Coronary artery (tissue), 2 donors: Measurements from ENCODE around the gene CDHR2.

ENCODE experiments used
- DNase-seq: peaks from one replicate; pipeline ENCODE4 v3.0.0-alpha.2; 2017; ENCODE audit warnings: low spot score
- H3K27ac ChIP-seq, 2 donors: fragments of 200-600 bp; sonication (generic); one replicate each; pipeline ENCODE4 v1.5.1; 2016 to 2019
- H3K4me3 ChIP-seq: fragments of 200-600 bp; sonication (generic); 2 replicates; pipeline ENCODE4 v1.5.1; 2016; ENCODE audit warnings: mild to moderate bottlenecking, moderate library complexity
- TF ChIP-seq, protein P1 (sequence below): fragments of 200-600 bp; sonication (generic); IDR thresholded peaks from one replicate; pipeline ENCODE4 v1.5.1; 2019; ENCODE audit warnings: antibody characterized with exemption

Gene CDHR2

DNA sequence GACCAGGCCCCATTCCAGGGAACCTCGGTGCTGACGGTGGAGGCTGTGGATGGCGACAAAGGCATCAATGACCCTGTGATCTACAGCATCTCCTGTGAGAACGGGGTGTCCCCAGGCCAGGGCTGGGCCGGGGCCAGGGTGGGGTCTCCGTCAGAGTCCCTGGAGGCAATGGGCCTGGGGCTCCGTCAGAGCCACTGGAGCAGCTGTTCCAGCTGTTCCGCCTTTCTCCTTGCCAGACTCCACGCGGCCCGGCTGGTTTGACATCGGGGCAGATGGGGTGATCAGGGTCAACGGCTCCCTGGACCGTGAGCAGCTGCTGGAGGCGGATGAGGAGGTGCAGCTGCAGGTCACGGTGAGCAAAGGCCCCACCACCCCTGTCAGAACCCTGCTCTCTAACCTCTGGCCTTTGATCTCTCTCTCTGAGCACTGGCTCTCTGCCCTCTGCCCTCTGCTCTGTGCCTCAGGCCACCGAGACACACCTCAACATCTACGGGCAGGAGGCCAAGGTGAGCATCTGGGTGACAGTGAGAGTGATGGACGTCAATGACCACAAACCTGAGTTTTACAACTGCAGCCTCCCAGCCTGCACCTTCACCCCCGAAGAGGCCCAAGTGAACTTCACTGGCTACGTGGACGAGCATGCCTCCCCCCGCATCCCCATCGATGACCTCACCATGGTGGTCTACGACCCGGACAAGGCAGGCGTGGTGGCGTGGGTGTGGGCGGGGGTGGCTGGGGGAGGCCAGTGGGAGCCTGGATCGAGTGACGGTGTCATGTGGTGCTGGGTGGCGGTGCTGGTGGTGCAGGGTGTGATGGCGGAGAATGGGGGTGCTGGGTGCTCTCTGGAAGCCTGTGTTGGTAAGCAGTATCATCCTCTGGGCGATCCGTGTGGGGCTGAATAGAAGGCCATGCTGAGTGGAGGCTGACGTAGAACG lies 26.6 kb downstream of the CDHR2 start:
- DNase-seq = no peak
- TF ChIP-seq, protein P1, sequence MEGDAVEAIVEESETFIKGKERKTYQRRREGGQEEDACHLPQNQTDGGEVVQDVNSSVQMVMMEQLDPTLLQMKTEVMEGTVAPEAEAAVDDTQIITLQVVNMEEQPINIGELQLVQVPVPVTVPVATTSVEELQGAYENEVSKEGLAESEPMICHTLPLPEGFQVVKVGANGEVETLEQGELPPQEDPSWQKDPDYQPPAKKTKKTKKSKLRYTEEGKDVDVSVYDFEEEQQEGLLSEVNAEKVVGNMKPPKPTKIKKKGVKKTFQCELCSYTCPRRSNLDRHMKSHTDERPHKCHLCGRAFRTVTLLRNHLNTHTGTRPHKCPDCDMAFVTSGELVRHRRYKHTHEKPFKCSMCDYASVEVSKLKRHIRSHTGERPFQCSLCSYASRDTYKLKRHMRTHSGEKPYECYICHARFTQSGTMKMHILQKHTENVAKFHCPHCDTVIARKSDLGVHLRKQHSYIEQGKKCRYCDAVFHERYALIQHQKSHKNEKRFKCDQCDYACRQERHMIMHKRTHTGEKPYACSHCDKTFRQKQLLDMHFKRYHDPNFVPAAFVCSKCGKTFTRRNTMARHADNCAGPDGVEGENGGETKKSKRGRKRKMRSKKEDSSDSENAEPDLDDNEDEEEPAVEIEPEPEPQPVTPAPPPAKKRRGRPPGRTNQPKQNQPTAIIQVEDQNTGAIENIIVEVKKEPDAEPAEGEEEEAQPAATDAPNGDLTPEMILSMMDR = no peak
- H3K27ac ChIP-seq = no peak overlapping the region
- no peak overlapping the region for H3K4me3 ChIP-seq

DNA sequence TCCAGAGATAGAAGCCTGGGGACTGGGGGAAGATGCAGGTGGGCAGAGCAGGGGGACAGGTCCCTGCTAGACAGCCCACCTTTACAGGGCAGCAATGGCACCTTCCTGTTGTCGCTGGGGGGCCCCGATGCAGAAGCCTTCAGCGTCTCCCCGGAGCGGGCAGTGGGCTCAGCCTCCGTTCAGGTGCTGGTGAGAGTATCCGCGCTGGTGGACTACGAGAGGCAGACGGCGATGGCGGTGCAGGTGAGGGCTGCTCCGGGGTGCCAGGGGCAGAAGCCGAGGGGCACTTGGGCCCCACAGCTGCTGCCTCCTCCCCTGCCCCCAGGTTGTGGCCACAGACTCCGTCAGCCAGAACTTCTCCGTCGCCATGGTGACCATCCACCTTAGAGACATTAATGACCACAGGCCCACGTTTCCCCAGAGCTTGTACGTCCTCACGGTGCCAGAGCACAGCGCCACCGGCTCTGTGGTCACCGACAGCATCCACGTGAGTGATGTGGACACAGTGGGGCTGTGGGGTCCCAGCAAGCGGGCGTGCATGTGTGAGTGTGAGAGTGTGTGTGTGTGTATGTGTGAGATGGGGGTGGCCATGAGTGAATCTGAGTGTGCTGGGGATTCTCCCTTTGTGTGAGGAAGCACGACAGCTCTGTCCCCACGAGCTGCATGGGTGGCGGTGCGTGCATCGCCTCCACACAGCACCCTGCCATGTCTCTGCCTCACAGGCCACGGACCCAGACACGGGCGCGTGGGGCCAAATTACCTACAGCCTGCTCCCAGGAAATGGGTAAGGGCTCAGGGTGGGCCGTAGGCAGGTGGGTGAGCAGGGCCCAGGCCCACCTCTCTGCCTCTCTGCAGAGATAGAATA lies 28.4 kb downstream of the CDHR2 start:
- H3K27ac ChIP-seq = no peak overlapping the region
- no peak for DNase-seq
- no peak overlapping the region for H3K4me3 ChIP-seq
- TF ChIP-seq, protein P1 = no peak

DNA sequence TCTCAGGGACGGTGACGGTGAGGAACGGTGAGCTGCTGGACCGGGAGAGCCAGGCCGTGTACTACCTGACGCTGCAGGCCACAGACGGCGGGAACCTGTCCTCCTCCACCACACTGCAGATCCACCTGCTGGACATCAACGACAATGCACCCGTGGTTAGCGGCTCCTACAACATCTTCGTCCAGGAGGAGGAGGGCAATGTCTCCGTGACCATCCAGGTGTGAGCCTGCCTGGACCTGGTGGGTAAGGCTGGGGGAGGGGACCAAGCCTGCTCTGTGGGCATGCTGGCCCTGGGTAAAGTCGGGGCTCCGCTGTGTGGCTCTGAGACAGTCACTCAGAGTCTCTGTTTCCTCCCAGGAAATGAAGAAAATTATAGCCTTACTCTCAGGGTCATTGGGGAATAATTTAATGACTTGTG lies 29.3 kb downstream of the CDHR2 start:
- no peak for DNase-seq
- Histone ChIP-seq H3K4me3 (no peak overlapping the region), H3K27ac (no peak overlapping the region)
- TF ChIP-seq, protein P1 = no peak

DNA sequence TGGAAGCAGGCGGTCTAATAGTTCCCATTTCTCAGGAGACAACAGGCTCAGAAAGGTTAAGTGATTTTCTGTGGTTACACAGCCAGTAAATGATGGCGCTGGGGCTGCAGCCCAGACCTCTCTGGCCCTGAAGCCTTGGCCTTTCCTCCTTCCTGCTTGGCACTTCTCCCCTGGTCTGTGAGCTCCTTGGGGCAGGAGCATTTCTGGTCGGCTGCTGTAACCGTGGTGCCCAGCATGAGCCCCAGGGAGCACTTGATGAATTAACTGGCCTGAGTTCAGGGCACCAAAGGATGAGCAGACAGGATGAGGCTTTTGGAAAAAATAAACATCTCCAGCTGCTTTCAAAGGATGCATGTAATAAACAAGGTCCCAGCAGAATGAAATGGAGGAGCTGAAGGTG lies 30.2 kb downstream of the CDHR2 start:
- no peak for DNase-seq
- Histone ChIP-seq H3K4me3 (no peak overlapping the region), H3K27ac (no peak overlapping the region)
- TF ChIP-seq, protein P1 = no peak

DNA sequence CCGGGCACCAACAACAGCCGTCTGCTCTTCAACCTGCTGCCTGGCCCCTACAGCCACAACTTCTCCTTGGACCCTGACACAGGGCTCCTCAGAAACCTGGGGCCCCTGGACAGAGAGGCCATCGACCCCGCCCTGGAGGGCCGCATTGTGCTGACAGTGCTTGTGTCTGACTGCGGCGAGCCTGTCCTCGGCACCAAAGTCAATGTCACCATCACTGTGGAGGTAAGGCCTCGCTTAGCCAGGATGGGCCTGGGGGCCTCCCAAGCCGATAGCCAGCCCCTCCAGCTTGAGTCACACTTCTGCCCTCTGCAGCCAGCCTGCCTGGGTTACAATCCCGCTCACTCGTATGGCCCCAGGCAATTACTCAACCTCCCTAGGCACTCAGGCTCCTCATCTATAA lies 32.2 kb downstream of the CDHR2 start:
- H3K27ac ChIP-seq = no peak overlapping the region
- TF ChIP-seq, protein P1 = no peak
- no peak overlapping the region for H3K4me3 ChIP-seq
- no peak for DNase-seq

DNA sequence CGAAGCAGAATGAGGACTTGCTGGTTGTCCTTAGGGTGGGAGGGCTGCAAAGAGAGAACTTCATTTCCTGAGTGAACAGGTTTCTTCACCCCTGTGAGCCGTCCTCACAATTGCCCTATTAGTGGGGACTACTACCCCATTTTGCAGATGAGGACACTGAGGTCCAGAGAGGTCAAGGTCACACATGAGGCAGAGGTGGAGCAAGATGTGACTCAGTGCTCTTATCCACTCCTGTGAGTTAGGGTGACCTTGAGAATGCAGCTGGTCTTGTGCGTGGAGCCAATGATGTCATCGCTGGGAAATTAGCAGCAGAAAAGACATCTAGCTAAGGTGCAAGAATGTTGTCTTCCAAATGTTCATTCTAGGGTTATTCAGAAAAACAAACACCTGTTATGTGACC lies 33.9 kb downstream of the CDHR2 start:
- TF ChIP-seq, protein P1 = no peak
- no peak for DNase-seq
- H3K4me3 ChIP-seq = no peak overlapping the region
- H3K27ac ChIP-seq = no peak overlapping the region
